Neural crest cell (in vitro differentiated cells): ENCODE measurements around the gene TJP2. TPM values are rescaled to one million over a fixed set of nuclear protein-coding genes. Genes with fewer than 3 reads are reported as not detected.

Source experiments
- DNase-seq: peaks from one replicate; pipeline ENCODE4 v3.0.0; 2021; ENCODE audit warnings: low read depth, mixed read lengths, low spot score
- H3K27ac Mint-ChIP-seq: one replicate; pipeline ENCODE4 v1.8.0; 2021; ENCODE audit warnings: mild to moderate bottlenecking, mixed read lengths; ENCODE audit not compliant: unreplicated experiment
- H3K27me3 Mint-ChIP-seq: 2 replicates; pipeline ENCODE4 v1.8.0; 2021; ENCODE audit warnings: low read depth, mild to moderate bottlenecking, mixed read lengths
- H3K36me3 Mint-ChIP-seq: 2 replicates; pipeline ENCODE4 v1.8.0; 2021; ENCODE audit warnings: low read depth, mild to moderate bottlenecking, mixed read lengths
- H3K4me1 Mint-ChIP-seq: 2 replicates; pipeline ENCODE4 v1.8.0; 2021; ENCODE audit warnings: mixed read lengths
- H3K4me3 Mint-ChIP-seq: one replicate; pipeline ENCODE4 v1.8.0; 2021; ENCODE audit warnings: mild to moderate bottlenecking, mixed read lengths
- H3K9me3 Mint-ChIP-seq: 2 replicates; pipeline ENCODE4 v1.8.0; 2021; ENCODE audit warnings: mixed read lengths
- CTCF ChIP-seq: fragments of 200-600 bp; sonication (generic); conservative IDR thresholded peaks from 2 replicates; pipeline ENCODE4 v1.5.0; 2021; ENCODE audit warnings: antibody characterized with exemption, mild to moderate bottlenecking
- total RNA-seq: library from RNA; stranded (reverse); gene quantifications from 2 replicates; pipeline ENCODE4 v1.2.1, GENCODE V29; 2021

The TJP2 gene
- total RNA-seq, 1 donor from 2014 or later: 27.8 TPM

GRCh38 chr9:69206047-69206446, 32.0 kb downstream of the TJP2 start:
- Mint-ChIP-seq H3K36me3 (no peaks in the 10 kb centered on the region), H3K27me3 (no peaks in the 10 kb centered on the region), H3K27ac (no peak overlapping the region)

GRCh38 chr9:69207503-69207902, 33.4 kb downstream of the TJP2 start:
- Mint-ChIP-seq H3K27ac (no peak overlapping the region), H3K27me3 (no peaks in the 10 kb centered on the region), H3K36me3 (no peaks in the 10 kb centered on the region), H3K9me3 (no peaks in the 10 kb centered on the region), H3K4me1 (peaks cover 21% of the 10 kb centered on the region), H3K4me3 (no peak overlapping the region)
- no peak for DNase-seq
- TF ChIP-seq CTCF: no peak

More at GRCh38 chr9:69206047-69206446, 32.0 kb downstream of the TJP2 start:
- no peak for DNase-seq
- TF ChIP-seq CTCF: no peak
- Mint-ChIP-seq H3K4me3 (no peak overlapping the region), H3K9me3 (no peaks in the 10 kb centered on the region), H3K4me1 (peaks cover 21% of the 10 kb centered on the region)

GRCh38 chr9:69211424-69212036, 37.5 kb downstream of the TJP2 start:
- Mint-ChIP-seq H3K9me3 (no peaks in the 10 kb centered on the region), H3K27me3 (no peaks in the 10 kb centered on the region), H3K4me3 (no peak overlapping the region), H3K4me1 (no peaks in the 10 kb centered on the region), H3K27ac (no peak overlapping the region), H3K36me3 (no peaks in the 10 kb centered on the region)
- DNase-seq: no peak
- TF ChIP-seq CTCF: no peak

- H3K4me3 Mint-ChIP-seq: no peak overlapping the region
- no peaks in the 10 kb centered on the region for H3K4me1 Mint-ChIP-seq
- no peak overlapping the region for H3K27ac Mint-ChIP-seq
Observed at GRCh38 chr9:69213647-69214046, 39.6 kb downstream of the TJP2 start.

GRCh38 chr9:69214939-69215338, 40.9 kb downstream of the TJP2 start:
- H3K9me3 Mint-ChIP-seq: no peaks in the 10 kb centered on the region
- no peaks in the 10 kb centered on the region for H3K4me1 Mint-ChIP-seq
- H3K36me3 Mint-ChIP-seq: no peaks in the 10 kb centered on the region
- H3K4me3 Mint-ChIP-seq: no peak overlapping the region
- no peaks in the 10 kb centered on the region for H3K27me3 Mint-ChIP-seq
- no peak for DNase-seq
- TF ChIP-seq CTCF: no peak
- no peak overlapping the region for H3K27ac Mint-ChIP-seq

More at GRCh38 chr9:69213647-69214046, 39.6 kb downstream of the TJP2 start:
- no peaks in the 10 kb centered on the region for H3K9me3 Mint-ChIP-seq
- no peaks in the 10 kb centered on the region for H3K27me3 Mint-ChIP-seq
- H3K36me3 Mint-ChIP-seq: no peaks in the 10 kb centered on the region
- no peak for TF ChIP-seq CTCF
- DNase-seq: no peak
